Epidermal melanocyte (primary cell): ENCODE data around the gene LILRB3.
"Not testable (repeated sequence)": the region's sequence is repeated elsewhere in the genome, so short reads cannot be mapped to it uniquely, and the experiment has no call there.

Source experiments
- DNase-seq: peaks from one replicate; pipeline ENCODE4 v3.0.0; 2011; ENCODE audit warnings: low spot score; ENCODE audit not compliant: insufficient read length

LILRB3 gene

GRCh38 chr19:54211235-54211634 is 11.6 kb downstream of the LILRB3 start:
- DNase-seq = no peak

- peak; percentile 95 for DNase-seq
These were observed 12.9 kb downstream of the LILRB3 start for GRCh38 chr19:54209811-54210494.

- DNase-seq = no peak
These were observed 13.6 kb downstream of the LILRB3 start for GRCh38 chr19:54209058-54209810.

- no peak for DNase-seq
These were observed 14.1 kb downstream of the LILRB3 start for GRCh38 chr19:54208784-54209057.

- DNase-seq = no peak
These were observed 14.6 kb downstream of the LILRB3 start for GRCh38 chr19:54207983-54208783.

GRCh38 chr19:54207676-54207982 is 15.2 kb downstream of the LILRB3 start:
- DNase-seq = no peak

GRCh38 chr19:54207193-54207592 is 15.6 kb downstream of the LILRB3 start:
- not testable (repeated sequence) for DNase-seq

- DNase-seq = no peak
These were observed 16.0 kb downstream of the LILRB3 start for GRCh38 chr19:54206831-54207177.

GRCh38 chr19:54206030-54206830 is 16.6 kb downstream of the LILRB3 start:
- DNase-seq = no peak

GRCh38 chr19:54204767-54205468 is 17.9 kb downstream of the LILRB3 start:
- DNase-seq = no peak

GRCh38 chr19:54203151-54203611 is 19.6 kb downstream of the LILRB3 start:
- DNase-seq = no peak

GRCh38 chr19:54201980-54202379 is 20.8 kb downstream of the LILRB3 start:
- DNase-seq = no peak

- DNase-seq = no peak
These were observed 21.6 kb downstream of the LILRB3 start for GRCh38 chr19:54201172-54201701.

- DNase-seq = no peak
These were observed 23.4 kb downstream of the LILRB3 start for GRCh38 chr19:54199401-54199800.

GRCh38 chr19:54197121-54197520 is 25.7 kb downstream of the LILRB3 start:
- no peak for DNase-seq

GRCh38 chr19:54196536-54196935 is 26.3 kb downstream of the LILRB3 start:
- DNase-seq = no peak

- not testable (repeated sequence) for DNase-seq
These were observed 28.3 kb downstream of the LILRB3 start for GRCh38 chr19:54194463-54194862.

GRCh38 chr19:54193011-54193410 is 29.8 kb downstream of the LILRB3 start:
- DNase-seq = no peak

- no peak for DNase-seq
These were observed 30.9 kb downstream of the LILRB3 start for GRCh38 chr19:54191811-54192453.
